GM19455 (cell line): ENCODE measurements around the gene GRHL1.

Experiments used
- ATAC-seq: cut with Tn5 transposase; IDR thresholded peaks from one replicate; pipeline ENCODE4 v1.9.1; 2021; ENCODE audit not compliant: unreplicated experiment

Gene GRHL1

DNA sequence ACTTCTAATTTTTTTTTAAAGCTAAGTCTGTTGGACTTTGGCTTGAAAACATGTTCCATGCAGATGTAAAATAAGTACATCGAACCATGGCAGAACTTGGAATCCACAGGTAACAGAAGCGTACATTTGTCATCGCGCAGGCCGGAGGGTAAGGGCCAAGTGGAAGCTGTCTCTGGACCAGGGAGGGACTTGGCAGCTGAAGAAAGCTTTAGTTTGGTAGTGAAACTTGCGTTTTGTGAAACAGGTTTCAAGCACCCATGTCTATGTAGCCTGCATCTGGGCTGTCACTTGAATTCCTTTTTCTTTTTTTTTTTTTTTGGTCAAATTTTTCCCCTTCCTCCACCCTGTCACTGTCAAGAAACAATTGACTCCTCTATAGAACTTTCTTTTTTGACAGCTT lies 20.4 kb downstream of the GRHL1 start:
- ATAC-seq = no peak

DNA sequence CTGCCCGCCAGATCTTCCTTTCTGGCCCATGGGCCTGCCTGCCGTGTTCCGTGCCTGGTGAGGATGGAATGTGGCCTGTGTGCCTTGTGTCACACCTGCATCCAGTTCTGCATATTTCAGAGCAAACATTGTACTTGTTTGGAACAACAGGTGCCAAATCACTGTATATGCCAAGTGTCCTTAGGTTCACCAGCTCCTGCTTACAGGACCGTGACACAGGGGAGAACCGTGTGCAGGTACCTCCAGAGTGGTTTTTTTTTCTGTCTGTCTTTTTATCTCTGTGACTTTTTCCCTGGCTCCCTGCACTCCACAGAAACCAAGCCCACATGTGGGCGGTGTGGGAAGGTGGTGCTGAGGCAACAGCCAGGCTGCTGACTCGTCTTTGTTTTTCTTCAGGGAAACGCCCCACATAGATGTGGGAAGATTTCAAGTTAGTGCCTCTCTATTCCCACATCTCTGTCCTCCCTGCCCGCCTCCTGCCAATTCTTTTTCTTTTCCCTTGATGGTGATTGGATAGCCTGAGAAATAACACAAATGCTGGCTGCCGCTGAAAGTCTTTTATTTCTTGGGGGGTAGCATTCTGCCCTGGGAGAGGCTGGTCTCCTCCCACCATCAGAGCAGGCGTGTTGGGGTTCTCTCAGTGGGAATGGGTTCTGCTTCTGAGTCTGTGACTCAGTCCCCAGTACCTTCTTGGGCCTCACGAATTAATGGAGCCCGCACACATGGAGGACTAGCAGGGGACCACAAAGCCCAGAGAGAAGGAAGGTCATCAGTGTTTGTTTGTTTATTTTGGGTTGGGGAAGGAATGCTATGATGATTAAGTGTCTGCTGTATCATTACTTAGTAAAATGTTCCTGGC lies 21.4 kb downstream of the GRHL1 start:
- ATAC-seq = no peak

DNA sequence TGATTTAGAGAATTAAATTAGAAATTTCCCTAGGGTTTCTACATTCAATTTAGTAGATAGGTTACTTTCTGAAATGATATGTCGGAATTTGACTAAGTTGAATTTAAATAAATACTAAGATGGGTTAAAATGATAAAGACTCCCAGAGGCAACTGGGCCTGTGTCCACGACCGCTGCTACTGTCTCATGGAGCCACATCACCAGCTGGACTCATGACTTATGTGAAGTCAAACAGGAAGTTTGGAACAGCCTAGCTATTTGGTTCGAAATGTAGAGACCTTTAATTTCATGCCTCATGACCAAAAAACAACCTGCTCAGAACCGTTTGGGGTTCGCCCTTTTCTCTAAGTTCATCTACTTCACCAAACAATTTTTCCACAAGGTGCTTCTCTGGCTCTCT lies 22.2 kb downstream of the GRHL1 start:
- no peak for ATAC-seq

DNA sequence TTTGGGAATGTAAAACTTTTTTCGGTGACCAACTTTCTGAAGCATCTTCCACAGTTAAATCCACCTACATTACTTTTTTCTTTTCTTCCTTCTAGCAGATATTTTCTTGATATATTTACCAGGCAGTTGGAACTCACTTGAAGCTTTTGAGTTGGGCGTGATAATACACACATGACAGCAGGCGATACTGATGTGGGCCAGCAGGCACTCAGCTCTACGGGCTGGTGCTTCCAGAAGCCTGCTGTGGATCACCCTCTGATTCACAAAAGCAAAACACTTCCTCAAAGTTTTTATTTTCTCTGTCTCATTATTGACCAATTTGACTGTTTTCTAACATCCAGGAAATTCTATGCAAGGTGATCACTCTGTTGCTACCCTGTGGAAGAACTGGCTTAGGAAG lies 22.9 kb downstream of the GRHL1 start:
- no peak for ATAC-seq

DNA sequence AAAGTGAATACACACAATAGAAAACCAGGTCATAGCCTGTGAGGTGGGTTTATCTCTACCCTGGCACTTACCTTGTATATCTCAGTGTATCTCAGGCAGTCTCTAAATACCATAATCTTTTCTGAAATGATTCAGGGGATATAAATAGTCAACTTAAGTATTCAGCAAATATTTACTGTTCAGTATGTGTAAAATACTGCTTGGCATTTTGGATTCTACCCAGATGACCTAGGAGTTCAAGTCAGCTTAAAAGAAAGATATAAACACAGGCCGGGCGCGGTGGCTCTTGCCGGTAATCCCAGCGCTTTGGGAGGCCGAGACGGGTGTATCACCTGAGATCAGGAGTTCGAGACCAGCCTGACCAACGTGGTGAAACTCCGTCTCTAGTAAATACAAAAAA lies 23.8 kb downstream of the GRHL1 start:
- ATAC-seq = no peak

DNA sequence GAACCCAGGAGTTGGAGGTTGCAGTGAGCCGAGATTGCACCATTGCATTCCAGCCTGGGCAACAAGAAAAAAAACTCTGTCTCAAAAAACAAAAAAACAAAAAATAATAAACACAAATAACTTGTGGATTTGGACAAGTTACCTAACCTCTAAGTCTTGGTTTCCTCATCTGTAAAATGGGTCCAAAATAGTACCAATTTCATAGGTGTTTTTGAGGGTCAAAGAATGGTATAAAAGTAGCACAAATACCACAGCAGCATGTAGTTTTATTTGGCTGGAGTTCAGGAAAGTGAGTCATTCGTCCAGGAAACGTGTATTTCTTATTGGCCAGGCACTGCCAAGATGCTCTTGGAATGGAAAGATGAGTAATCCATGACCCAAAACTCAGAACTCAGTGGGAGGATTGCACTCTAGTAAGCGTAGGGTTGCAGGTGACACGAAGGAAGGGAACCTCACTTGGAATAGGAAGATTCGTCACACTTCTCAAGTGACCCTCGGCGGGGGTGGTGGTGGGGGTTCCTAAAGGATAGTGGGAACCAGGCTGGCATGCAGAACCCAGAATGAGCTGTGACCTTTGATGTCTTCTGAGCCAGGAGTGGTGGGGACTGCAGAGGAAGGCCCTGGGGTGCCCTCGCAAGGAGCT lies 24.4 kb downstream of the GRHL1 start:
- ATAC-seq = no peak

DNA sequence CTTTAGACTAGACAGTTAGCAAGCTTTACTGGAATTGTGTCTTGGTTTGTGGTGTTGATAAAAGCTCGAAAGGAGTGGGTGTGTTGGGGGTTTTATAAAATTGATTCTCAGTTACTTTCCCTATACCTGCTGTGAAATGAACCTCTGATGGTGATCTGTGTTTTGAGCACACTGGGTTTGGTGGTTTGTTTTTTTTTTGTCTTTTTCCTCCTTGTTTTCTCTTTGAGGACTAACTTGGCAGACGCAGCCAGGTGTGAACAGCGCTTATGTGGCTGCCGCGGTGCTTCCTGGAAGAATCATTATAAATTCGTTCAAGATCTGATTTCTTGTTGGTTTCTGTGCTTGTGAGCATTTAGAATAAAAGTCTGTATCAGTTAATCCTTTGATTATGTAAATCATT lies 28.5 kb downstream of the GRHL1 start:
- no peak for ATAC-seq

DNA sequence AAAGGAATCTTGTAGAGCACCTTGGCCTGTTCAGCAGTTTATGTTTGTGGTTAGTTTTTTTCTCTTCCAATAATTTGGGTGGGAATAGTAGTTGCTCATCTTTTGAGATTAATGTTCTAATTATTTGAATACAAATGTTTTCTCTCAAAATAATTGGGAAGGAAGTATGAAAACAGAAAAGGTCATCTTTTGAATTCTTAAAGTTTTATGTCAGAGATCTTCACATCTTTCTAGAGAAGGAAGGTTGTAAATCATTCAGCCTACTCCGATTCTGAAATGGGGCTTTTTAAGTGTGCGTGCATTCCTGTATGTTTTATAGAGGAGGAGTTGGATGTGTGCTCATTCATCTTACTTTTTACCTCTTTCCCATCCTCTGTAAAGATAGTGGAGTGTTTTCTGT lies 29.0 kb downstream of the GRHL1 start:
- ATAC-seq = no peak

DNA sequence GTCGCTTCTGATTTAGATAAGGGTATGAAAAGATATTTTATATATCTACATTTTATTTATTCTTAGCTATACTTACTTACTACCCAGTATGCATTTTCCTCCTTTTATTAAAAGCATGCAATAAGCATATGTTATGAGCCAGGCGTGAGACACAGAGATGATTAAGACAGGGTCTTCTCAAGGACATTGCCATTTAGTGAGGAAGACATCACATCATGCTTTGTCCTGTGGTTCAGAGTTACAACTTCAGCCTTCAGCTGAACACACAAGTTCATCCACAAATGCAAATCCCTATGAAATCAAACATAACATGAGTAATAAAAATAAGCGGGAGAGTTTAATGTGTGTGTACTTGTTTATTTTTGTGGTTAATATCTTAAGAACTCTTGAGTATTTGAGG lies 30.2 kb downstream of the GRHL1 start:
- no peak for ATAC-seq

DNA sequence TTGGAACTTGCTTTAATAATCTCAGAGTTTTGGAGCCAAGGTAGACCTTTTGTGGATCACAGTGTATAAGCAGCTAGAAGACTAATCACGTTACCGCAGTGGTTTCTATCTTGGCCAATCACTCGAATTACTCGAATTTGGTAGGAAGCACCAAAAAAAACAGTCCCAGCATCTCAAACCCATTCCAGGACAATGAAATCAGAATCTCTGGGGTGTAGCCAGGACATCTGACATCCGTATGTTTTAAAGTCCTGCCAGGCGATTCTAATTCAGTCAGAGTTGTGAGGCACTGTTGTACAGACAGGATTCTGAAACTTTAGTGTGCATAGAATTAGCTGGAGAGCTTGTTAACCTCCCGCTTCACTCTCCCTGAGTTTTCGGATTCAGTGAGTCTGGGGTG lies 30.8 kb downstream of the GRHL1 start:
- no peak for ATAC-seq

DNA sequence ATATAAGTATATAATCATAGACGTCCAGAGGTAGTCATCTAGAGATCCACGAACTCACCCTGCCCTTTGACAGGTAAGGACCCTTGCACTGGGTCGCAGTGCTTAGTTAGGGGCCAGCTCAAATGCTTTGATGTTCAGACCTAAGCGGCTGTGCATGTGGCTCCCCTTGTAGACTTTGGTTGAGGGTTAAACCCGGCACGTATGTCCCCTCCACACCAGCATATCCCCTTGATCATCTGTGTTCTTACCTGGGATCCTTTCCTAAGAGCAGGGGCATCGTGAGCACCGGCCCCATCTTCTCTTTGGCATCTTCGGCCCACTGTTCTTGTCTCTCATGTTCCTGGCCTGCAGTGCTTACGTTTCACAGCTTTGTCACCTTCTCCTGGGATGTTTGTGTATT lies 31.4 kb downstream of the GRHL1 start:
- ATAC-seq = no peak

DNA sequence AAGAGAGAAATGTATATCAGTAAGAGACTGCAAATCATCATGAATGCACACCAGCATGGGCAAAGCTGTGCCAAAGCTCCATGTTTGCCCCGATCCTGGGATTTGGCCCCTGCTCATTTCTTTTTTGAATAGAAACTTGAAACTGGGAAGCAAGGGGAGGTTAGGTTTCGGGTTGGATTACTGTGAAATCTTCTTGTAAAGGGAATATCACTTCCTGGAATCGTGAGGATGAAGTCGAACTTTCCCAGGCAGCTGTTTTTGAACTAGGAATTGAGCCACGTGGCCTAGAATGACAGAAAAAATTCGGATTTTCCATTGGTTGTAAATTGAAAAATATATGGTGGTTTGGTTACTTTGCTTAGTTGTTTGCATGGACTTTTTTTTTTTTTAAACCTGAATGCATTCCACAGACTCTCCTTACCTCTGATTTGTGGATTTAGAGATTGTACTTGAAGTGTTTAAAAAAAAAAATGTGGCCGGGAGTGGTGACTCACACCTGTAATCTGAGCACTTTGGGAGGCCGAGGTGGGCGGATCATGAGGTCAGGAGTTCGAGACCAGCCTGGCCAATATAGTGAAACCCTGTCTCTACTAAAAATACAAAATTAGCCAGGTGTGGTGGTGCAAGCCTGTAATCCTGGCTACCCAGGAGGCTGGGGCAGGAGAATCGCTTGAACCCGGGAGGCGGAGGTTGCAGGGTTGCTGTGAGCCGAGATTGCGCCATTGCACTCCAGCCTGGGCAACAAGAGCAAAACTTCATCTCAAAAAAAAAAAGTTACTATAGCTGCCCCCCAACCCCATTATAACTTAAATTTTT lies 32.1 kb downstream of the GRHL1 start:
- ATAC-seq = no peak

DNA sequence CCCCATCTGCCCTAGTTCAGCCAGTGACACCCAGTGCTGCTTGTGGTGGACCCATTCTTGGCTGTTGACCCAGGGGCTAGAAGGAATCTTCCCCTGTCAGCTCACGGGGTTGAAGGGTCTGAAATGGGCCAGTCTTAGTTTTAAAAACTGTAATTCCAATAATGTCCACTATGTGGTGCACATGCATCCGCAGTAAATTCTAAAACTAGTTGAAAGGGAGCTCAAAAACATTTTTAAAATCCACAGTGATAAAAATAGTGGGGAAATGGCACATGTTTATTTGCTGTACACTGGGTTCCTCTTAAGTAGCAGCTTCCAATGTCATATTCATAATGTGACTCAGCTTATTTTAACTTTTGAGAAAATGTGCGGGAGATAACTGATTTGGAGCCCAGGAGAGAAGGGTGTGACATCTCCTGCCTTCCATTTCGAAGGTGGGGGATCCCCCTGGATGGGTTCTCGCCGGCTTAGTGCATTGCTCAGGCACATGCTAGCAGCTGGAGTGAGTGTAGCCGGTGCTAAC lies 32.8 kb downstream of the GRHL1 start:
- ATAC-seq = no peak

DNA sequence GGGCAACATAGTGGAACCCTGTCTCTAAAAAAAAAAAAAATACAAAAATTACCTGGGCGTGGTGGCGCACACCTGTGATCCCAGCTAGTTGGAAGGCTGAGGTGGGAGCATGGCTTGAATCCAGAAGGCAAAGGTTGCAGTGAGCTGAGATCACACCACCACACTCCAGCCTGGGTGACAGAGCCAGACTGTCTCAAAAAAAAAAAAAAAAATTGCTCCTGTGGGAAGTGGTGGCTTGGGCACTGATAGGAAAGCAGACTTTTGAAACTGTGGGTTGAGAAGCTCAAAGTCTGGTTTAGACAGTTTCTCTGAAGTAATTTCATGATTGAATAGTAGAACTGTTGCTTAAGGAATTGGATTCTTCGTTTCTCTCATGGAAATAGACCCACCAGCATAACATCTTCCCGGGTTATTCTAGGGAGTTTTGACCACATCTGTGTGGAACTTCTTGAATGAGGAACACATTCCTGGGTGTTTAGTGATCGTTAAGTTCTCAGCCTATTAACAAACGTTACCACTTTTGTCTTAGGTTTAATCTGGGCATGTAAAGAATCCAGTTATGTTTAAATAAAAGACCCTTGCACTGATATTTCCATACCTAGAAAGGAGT lies 33.5 kb downstream of the GRHL1 start:
- no peak for ATAC-seq

DNA sequence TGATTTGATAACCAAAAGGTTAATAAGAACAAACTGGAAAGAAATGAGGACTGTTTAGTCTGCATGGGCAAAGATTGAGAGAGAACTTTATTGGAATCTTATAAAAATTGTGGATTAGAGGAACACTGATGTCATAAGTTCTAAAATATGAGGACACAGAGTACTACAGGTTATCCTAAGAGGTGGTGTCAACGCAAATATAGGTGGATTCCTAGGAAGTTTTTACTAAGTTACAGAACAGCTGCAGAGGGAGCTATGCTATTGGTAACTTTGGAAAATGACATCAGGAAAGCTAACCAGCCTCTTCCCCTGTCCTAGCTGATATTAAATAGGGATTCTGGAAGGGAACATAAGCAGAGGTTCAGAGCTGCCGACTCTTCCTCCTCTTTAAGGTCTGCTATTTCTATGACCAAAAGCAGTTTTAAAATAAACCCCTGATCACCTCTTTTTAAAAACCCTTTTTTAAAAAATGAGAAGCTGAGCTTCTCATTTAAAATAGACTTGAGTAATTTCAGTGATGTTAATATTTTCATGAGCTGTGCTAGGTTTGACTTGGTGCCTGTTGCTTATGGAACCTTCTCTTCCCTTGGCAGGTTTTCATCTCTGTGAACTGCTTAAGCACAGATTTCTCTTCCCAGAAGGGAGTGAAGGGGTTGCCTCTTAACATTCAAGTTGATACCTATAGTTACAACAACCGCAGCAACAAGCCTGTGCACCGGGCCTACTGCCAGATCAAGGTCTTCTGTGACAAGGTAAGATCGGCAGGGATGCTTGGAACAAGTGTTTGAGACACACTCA lies 34.2 kb downstream of the GRHL1 start:
- no peak for ATAC-seq

DNA sequence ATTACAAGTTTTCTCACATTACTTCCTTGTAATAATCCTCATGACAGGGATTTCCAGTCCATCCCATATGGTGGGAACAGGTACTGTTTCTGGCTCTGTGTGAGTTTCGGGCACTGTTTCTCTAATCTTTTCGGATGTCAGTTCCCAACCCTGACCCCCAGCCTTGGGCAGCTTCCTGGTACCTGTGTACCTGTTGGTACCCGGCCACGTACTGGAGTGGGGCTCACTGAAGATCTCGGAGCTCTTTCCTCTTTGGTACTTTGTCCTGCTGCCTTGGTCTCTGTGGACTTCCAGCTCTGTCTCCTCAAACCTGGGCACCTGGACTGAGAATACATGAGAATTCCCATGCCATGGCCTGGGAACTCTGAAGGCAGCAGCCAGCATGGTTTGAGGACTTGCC lies 36.8 kb downstream of the GRHL1 start:
- no peak for ATAC-seq

DNA sequence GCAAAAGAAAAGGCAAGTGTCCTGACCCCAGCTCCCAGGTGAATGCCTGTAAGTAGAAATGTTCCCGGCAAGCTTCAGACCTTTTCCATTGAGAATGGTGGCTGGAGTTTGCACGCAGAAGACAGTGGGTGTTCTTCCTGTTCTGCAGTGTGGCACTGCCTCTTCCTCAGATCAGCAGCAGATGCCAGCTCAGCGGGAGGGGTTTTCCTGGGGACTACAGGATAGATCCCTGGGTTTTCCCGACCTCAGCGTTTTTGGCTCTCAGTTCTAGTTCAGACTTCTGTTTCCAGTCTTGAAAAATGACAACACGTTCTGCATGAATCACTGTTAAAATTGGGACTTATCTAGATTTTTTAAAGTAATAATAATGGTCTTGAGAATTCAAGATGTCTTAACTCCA lies 39.2 kb downstream of the GRHL1 start:
- no peak for ATAC-seq

DNA sequence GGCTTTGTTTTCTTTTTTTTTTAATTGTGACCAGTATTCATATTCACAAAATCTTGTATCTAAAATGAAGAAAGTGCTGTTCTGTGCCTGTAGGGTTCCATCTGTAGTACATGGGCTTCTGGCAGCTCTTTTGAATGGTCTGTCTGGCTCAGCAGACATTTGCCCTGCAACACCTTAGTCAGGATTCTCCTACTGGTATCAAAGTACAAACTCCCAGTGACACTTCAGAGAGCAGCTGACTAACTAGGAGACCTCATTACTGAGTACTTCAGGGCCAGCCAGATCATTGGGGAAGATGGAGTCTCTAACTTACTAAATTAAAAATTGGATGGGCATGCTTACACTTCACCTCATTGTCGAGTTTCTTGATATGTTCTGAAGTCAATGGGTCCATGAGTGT lies 39.7 kb downstream of the GRHL1 start:
- no peak for ATAC-seq

DNA sequence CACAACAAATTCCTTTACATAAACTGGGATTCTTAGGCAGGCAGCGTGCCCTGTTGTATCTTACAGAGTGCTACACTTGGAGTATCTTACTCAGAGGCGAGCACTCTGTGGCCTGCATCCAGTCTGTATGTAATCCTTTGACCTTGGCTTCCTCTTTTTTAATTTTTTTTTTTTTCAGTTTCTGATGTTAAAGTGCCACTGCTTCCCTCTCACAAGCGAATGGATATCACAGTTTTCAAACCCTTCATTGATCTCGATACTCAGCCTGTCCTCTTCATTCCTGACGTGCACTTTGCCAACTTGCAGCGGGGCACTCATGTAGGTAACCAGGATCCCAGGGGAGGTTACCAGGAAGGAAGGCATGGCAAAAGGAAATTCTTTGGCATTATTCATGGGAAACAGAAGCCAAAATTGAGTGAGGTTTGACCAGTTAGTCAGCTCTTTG lies 40.4 kb downstream of the GRHL1 start:
- ATAC-seq = no peak

DNA sequence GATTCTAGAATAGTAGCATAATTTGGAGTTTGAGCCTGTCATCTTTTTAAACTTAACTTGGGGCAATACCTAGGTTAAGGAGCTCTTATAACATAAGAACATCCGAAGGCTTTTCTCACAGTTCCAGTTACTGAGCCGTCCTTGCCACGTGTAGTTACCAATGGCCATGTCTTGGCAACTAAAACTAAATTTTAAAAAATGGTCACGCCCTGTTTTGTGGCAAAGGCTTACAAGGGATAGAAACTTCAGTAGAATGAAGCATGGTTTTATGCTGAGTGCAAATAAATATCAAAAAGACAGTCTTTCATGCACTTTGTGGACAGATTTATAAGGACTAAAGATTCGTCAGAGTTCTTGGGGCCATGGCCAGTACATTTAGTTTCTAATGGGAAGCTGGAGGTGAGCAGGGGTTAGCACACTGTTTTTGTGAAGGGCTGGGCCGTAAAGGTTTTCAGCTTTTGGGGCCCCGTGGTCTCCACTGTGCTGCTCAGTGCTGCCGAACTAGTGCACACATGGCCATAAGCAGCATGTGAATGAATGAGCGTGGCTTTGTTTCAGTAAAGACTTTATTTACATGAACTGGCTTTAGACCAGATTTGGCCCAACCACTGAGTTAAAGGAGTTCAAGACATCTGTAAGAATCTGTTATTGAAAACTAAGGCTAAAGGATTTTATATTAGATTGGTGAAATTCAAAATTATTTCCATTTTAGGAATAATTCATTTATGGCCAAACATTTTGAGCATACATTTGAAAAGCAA lies 41.1 kb downstream of the GRHL1 start:
- ATAC-seq = no peak
